Colonic mucosa (tissue), 4 donors: Measurements from ENCODE around the gene KDM5A. TPM values are rescaled to one million over a fixed set of nuclear protein-coding genes. Genes with fewer than 3 reads are reported as not detected.
"Not testable (repeated sequence)": the region's sequence is repeated elsewhere in the genome, so short reads cannot be mapped to it uniquely, and the experiment has no call there.

Experiments
- DNase-seq: peaks from one replicate; pipeline ENCODE4 v3.0.0-alpha.2; 2020
- H3K27ac ChIP-seq: fragments of 200-600 bp; one replicate; pipeline ENCODE4 v1.8.0; 2021
- H3K27me3 ChIP-seq: fragments of 200-600 bp; one replicate; pipeline ENCODE4 v1.8.0; 2021
- H3K36me3 ChIP-seq: fragments of 200-600 bp; one replicate; pipeline ENCODE4 v1.8.0; 2021
- H3K4me1 ChIP-seq: fragments of 200-600 bp; one replicate; pipeline ENCODE4 v1.8.0; 2021; ENCODE audit warnings: mild to moderate bottlenecking
- H3K4me3 ChIP-seq: fragments of 200-600 bp; one replicate; pipeline ENCODE4 v1.8.0; 2021
- H3K9ac ChIP-seq, 2 donors: one replicate each; pipeline ENCODE4 v1.7.0; 2013; ENCODE audit warnings: control low read depth in 2 of 2, low read depth in 2 of 2, low read length in 2 of 2
- H3K9me3 ChIP-seq: fragments of 200-600 bp; one replicate; pipeline ENCODE4 v1.8.0; 2021
- intact Hi-C: fragments of 100-400 bp; cut with DNase I; formaldehyde crosslinking; loops from one replicate; pipeline ENCODE4 v1.14.1; 2022
- total RNA-seq, 2 donors: library from RNA; stranded (reverse); fragmentation: NEBNext Ultra II Directional in 1 of 2; extraction: Animal tissue kit (Norgen Biotek cat#: 25700) in 1 of 2; gene quantifications; one replicate each; pipeline ENCODE4 v1.2.1, GENCODE V29; 2021
- TF ChIP-seq, protein P1 (sequence below): fragments of 200-600 bp; IDR thresholded peaks from one replicate; pipeline ENCODE4 v1.8.0; 2022; ENCODE audit warnings: antibody characterized with exemption, mild to moderate bottlenecking
- donor health status: healthy.
- donor health status: DM: no; HTN: no; CAD: no.
- donor health status: DM: no; HTN: no; CAD: no.

The KDM5A gene
- total RNA-seq, 2 donors from 2014 or later, result 60.3 to 64.3 TPM

DNA sequence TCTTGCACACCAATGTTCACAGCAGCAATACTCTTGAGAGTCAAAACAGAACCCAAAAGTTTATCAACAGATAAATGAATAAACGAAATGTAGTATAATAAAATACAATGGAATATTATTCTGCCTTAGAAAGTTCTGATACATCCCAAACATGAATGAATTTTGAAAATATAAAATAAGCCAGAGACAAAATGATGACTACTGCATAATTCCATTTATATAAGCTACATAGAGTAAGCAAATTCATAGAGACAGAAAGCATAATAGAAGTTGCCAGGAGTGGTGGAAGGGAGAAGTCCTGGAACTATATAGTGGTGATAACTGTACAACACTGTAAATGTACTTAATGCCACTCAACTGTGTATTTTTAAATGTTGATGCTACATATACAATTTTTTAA is 21.1 kb downstream of the KDM5A start:
- intact Hi-C loops, result loop anchor here (10.0 kb wide), 1 partner anchor 53 kb away; no protein-coding TSS in a partner anchor
- Histone ChIP-seq H3K36me3 (peaks cover 17% of the 10 kb centered on the region), H3K9me3 (no peaks in the 10 kb centered on the region), H3K4me1 (no peaks in the 10 kb centered on the region), H3K27me3 (no peaks in the 10 kb centered on the region), H3K4me3 (no peak overlapping the region), H3K9ac (no peak overlapping the region), H3K27ac (no peak overlapping the region)
- DNase-seq, result no peak
- TF ChIP-seq, protein P1, sequence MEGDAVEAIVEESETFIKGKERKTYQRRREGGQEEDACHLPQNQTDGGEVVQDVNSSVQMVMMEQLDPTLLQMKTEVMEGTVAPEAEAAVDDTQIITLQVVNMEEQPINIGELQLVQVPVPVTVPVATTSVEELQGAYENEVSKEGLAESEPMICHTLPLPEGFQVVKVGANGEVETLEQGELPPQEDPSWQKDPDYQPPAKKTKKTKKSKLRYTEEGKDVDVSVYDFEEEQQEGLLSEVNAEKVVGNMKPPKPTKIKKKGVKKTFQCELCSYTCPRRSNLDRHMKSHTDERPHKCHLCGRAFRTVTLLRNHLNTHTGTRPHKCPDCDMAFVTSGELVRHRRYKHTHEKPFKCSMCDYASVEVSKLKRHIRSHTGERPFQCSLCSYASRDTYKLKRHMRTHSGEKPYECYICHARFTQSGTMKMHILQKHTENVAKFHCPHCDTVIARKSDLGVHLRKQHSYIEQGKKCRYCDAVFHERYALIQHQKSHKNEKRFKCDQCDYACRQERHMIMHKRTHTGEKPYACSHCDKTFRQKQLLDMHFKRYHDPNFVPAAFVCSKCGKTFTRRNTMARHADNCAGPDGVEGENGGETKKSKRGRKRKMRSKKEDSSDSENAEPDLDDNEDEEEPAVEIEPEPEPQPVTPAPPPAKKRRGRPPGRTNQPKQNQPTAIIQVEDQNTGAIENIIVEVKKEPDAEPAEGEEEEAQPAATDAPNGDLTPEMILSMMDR, result no peak

DNA sequence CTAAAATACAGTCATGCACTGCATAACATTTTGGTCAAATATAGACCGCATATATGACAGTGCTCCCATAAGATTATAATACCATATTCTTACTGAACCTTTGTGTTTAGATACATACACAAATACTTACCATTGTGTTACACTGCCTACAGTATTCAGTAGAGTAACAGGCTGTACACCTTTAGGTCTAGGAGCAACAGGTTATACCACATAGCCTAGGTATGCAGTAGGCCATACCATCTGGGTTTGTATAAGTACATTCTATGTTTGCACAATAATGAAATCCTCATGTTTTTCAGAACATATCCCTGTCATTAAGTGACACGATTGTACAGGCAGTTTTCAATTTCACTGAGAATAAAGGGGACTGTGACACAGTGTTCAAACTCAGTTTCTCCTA is 22.3 kb downstream of the KDM5A start:
- Histone ChIP-seq H3K4me3 (no peak overlapping the region), H3K9me3 (no peaks in the 10 kb centered on the region), H3K27ac (no peak overlapping the region), H3K4me1 (no peaks in the 10 kb centered on the region), H3K9ac (no peak overlapping the region), H3K27me3 (no peaks in the 10 kb centered on the region), H3K36me3 (peaks cover 17% of the 10 kb centered on the region)
- intact Hi-C loops, result loop anchor here (10.0 kb wide), 1 partner anchor 52 kb away; no protein-coding TSS in a partner anchor
- TF ChIP-seq, protein P1, result no peak
- no peak for DNase-seq

DNA sequence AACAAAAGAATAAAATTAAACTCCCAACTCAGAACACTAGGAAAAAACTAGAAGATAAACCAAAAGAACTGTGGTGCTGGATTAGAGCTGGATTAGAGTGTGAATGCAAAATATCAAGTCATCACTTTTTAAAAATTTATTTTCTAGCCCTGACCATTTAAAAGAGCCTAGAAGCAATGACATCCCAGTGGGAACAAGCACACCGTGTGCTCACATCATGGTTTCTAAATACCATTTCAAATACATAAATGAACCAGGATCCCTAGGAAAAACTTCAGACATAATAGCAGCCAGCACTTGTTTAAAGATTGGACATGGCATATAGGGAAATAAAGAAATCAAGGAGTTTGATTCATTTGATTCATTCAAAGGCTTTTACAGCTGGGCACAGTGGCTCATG is 30.0 kb downstream of the KDM5A start:
- Histone ChIP-seq H3K9ac (no peak overlapping the region), H3K4me3 (no peak overlapping the region), H3K27ac (no peak overlapping the region), H3K9me3 (no peaks in the 10 kb centered on the region), H3K4me1 (peaks cover 7% of the 10 kb centered on the region), H3K36me3 (no peaks in the 10 kb centered on the region), H3K27me3 (no peaks in the 10 kb centered on the region)
- DNase-seq, result no peak
- TF ChIP-seq, protein P1, result no peak
- intact Hi-C loops, result no loop called here

DNA sequence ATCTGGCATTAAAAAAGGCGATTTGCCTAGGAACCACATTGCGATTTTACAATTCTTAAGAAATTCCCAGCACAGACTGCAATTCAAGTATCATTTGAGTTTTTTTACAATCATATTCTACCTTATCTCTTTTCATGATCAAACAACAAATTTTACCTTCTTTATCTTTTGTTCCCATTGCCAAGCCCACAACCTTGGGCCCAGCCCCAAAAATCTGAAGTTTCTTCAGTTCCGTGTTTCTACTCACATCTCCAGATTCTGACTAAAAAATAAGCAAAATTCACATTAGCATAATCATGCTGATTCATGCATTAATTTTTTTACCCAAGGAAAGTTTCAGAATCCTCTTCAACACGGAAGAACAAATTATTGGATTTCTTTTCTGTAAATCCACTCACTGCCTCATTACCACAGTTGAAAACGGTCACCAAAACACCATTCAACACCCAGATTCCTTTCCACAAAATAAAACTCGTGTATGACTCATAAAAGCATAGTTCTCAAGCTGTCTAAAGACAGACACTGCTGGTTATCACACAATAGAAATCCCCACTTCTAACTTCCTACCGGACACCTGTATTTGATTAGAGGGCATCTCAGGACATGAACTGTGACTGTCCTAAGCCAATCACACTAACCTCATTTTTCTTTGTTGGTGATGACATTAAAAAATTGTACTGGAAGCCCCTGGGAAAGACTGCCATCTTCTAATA is 32.7 kb downstream of the KDM5A start:
- Histone ChIP-seq H3K27ac (no peak overlapping the region), H3K9ac (no peak overlapping the region), H3K4me1 (peaks cover 7% of the 10 kb centered on the region), H3K36me3 (no peaks in the 10 kb centered on the region), H3K4me3 (no peak overlapping the region), H3K9me3 (no peaks in the 10 kb centered on the region), H3K27me3 (no peaks in the 10 kb centered on the region)
- DNase-seq, result no peak
- intact Hi-C loops, result no loop called here
- TF ChIP-seq, protein P1, result no peak

DNA sequence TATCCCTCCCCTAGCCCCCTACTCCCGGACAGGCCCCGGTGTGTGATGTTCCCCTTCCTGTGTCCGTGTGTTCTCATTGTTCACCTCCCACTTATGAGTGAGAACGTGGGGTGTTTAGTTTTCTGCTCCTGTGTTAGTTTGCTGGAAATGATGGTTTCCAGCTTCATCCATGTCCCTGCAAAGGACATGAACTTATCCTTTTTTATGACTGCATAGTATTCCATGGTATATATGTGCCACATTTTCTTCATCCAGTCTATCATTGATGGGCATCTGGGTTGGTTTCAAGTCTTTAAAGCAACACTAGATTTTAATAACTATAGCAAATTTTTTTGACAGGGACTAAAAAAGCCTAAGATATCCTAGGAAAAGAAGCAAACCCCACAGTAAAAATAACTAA is 37.9 kb downstream of the KDM5A start:
- H3K36me3 ChIP-seq, H3K27ac ChIP-seq, H3K27me3 ChIP-seq, H3K4me1 ChIP-seq, DNase-seq, H3K4me3 ChIP-seq, intact Hi-C loops, H3K9ac ChIP-seq, H3K9me3 ChIP-seq: not testable (repeated sequence)

DNA sequence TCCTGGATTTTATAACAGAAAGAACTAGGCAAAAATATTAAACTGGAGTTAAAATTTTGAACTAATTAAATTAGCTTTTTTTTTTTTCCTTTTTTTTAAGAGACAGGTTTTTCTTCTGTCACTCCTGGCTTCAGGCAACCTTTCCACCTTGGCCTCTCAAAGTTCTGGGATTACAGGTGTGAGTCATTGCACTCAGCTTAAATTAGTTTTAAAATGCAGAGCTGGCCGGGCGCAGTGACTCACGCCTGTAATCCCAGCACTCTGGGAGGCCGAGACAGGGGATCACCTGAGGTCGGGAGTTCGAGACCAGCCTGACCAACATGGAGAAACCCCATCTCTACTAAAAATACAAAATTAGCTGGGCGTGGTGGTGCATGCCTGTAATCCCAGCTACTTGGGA is 39.5 kb downstream of the KDM5A start:
- H3K9me3 ChIP-seq, H3K36me3 ChIP-seq, H3K9ac ChIP-seq, intact Hi-C loops, H3K4me1 ChIP-seq, H3K4me3 ChIP-seq, H3K27me3 ChIP-seq, H3K27ac ChIP-seq, DNase-seq: not testable (repeated sequence)

DNA sequence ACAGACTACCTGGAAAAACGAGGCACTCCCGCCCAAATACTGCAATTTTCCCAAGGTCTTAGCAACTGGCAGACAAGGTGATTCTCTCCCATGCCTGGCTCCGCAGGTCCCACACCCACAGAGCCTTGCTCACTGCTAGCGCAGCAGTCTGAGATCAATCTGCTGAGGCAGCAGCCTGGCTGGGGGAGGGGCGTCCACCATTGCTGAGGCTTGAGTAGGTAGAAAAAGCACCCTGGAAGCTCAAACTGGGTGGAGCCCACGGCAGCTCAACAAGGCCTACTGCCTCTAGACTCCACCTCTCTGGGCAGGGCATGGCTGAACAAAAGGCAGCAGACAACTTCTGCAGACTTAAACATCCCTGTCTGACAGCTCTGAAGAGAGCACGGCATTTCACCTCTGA is 46.1 kb downstream of the KDM5A start:
- intact Hi-C loops, H3K9ac ChIP-seq, H3K36me3 ChIP-seq, H3K4me3 ChIP-seq, H3K9me3 ChIP-seq, H3K27me3 ChIP-seq, H3K4me1 ChIP-seq, H3K27ac ChIP-seq, DNase-seq: not testable (repeated sequence)
